ENCODE results near the gene GDE1.
A peak's percentile ranks its signal among the peaks of the same experiment; 100 is the strongest.

Gene GDE1

DNA sequence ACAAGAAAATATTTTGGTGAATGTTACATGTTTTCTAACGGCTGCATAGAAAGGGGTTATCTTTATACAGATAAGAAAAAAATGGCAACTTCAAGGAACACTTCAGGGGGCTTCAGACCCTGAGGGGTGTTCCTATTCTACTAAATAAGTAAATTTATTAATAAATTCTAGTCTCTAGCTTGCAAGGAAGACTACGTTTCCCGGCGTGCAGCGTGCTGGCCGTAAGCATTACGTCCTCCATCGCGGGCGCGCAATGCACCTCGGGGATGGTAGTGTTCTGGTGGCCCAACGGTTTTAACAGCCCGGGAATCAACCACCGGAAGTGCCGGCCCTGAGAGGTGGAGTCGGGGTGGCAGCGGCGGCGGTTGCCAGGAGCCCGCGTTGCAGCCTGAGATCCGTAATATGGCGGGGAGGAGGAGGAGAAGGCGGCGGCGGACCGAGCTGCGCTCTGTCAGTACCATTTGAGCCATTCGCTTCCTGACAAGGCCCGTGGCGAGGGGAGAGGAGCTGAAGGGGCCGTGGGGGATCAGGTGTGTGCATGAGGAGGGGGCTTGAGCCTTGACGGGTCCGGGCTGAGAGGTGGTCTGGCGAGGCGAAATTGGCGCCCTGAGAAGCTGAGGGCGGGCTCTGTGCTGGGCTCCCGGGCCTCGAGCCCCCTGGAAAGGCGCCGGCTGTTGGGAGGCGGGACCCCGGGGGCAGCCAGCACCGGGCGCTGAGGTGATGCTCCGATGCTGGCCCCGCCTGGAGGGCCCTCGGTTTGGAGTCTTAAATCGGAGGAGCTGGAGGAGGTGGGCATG lies 1.9 kb upstream of the GDE1 start, which contains the start of gene CCP110:
Gene CCP110, plus strand, starts transcription at position 384 of the 797 bp plus-strand sequence. CDS start 3,940 bp downstream, outside the sequence.
- peaks cover 4% of the 10 kb centered on the region; the same call in 1 of the 2 replicates for H3K4me1 ChIP-seq (ENCODE audit: control insufficient read depth, insufficient read depth, low read length)
- peak within 1 kb of the TSS; percentile 100 for H3K4me3 ChIP-seq (ENCODE audit: low read length)
- H3K36me3 ChIP-seq (ENCODE audit: control insufficient read depth, insufficient read depth, low read length) = no peaks in the 10 kb centered on the region
- H3K27me3 ChIP-seq (ENCODE audit: control insufficient read depth, insufficient read depth, low read length) = no peaks in the 10 kb centered on the region
- peak; percentile 82 for DNase-seq (ENCODE audit: low read depth, low spot score)
- WGBS (ENCODE audit: insufficient coverage, insufficient read length) = no CpG with 5 or more reads among the region's 51 CpGs
- no peaks in the 10 kb centered on the region for H3K9me3 ChIP-seq (ENCODE audit: control insufficient read depth, insufficient read depth, low read length)
- no peak within 1 kb of the TSS for H3K27ac ChIP-seq (ENCODE audit: low read length)

DNA sequence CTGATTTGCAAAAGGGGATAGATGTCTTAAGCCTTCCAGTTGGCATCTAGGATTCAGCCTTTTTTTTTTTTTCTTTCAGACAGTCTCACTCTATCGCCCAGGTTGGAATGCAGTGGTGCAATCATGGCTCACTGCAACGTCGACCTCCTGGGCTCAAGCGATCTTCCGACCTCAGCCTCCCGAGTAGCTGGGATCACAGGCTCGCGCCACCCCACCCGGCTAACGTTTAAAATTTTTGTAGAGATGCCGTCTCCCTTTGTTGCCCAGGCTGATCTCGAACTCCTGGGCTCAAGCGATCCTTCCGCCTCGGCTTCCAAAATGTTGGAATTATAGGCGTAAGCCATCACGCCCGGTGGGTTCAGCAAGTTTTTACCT lies 1.3 kb upstream of the GDE1 start:
- Histone ChIP-seq H3K9me3 (ENCODE audit: control insufficient read depth, insufficient read depth, low read length) (no peaks in the 10 kb centered on the region), H3K4me1 (ENCODE audit: control insufficient read depth, insufficient read depth, low read length) (peaks cover 4% of the 10 kb centered on the region; the same call in 1 of the 2 replicates), H3K4me3 (ENCODE audit: low read length) (no peak overlapping the region), H3K27ac (ENCODE audit: low read length) (no peak overlapping the region), H3K36me3 (ENCODE audit: control insufficient read depth, insufficient read depth, low read length) (no peaks in the 10 kb centered on the region), H3K27me3 (ENCODE audit: control insufficient read depth, insufficient read depth, low read length) (no peaks in the 10 kb centered on the region)
- WGBS (ENCODE audit: insufficient coverage, insufficient read length) = no CpG with 5 or more reads among the region's 18 CpGs
- no peak for DNase-seq (ENCODE audit: low read depth, low spot score)

DNA sequence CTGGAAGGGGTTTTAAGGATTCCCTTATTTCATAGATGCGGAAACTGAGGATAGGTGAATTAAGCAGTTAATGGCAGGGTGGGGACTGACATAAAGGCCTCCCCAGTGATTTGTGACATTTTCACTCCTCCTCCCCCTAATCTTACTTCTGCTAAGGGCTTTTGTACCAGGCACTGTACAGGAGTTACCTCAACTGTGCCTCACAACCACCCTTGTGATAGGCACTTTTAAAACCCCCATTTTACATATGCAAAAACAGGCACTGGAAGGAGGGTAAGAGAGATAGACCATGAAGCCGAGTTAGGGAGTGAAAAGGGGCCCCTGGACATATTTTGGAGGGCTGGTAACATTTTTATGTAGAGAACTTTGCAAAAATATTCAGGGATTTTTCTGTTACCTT lies 862 bp upstream of the GDE1 start:
- DNase-seq (ENCODE audit: low read depth, low spot score) = no peak
- H3K36me3 ChIP-seq (ENCODE audit: control insufficient read depth, insufficient read depth, low read length) = no peaks in the 10 kb centered on the region
- H3K9me3 ChIP-seq (ENCODE audit: control insufficient read depth, insufficient read depth, low read length) = no peaks in the 10 kb centered on the region
- no peak overlapping the region for H3K4me3 ChIP-seq (ENCODE audit: low read length)
- no peak overlapping the region for H3K27ac ChIP-seq (ENCODE audit: low read length)
- no peaks in the 10 kb centered on the region for H3K27me3 ChIP-seq (ENCODE audit: control insufficient read depth, insufficient read depth, low read length)
- WGBS (ENCODE audit: insufficient coverage, insufficient read length) = no CpG with 5 or more reads among the region's 2 CpGs
- H3K4me1 ChIP-seq (ENCODE audit: control insufficient read depth, insufficient read depth, low read length) = peaks cover 4% of the 10 kb centered on the region; the same call in 1 of the 2 replicates

- Histone ChIP-seq H3K9me3 (ENCODE audit: control insufficient read depth, insufficient read depth, low read length) (no peaks in the 10 kb centered on the region), H3K27ac (ENCODE audit: low read length) (no peak overlapping the region), H3K4me3 (ENCODE audit: low read length) (no peak overlapping the region), H3K27me3 (ENCODE audit: control insufficient read depth, insufficient read depth, low read length) (no peaks in the 10 kb centered on the region), H3K4me1 (ENCODE audit: control insufficient read depth, insufficient read depth, low read length) (peaks cover 4% of the 10 kb centered on the region; the same call in 1 of the 2 replicates), H3K36me3 (ENCODE audit: control insufficient read depth, insufficient read depth, low read length) (no peaks in the 10 kb centered on the region)
- DNase-seq (ENCODE audit: low read depth, low spot score) = no peak
- no CpG with 5 or more reads among the region's 5 CpGs for WGBS (ENCODE audit: insufficient coverage, insufficient read length)
Measured at GRCh38 chr16:19522397-19522732, 467 bp upstream of the GDE1 start.

- Histone ChIP-seq H3K27me3 (ENCODE audit: control insufficient read depth, insufficient read depth, low read length) (no peaks in the 10 kb centered on the region), H3K4me1 (ENCODE audit: control insufficient read depth, insufficient read depth, low read length) (peaks cover 4% of the 10 kb centered on the region; the same call in 1 of the 2 replicates), H3K9me3 (ENCODE audit: control insufficient read depth, insufficient read depth, low read length) (no peaks in the 10 kb centered on the region), H3K4me3 (ENCODE audit: low read length) (peak overlapping the region; percentile 77; the same call in 1 of the 2 replicates), H3K36me3 (ENCODE audit: control insufficient read depth, insufficient read depth, low read length) (peaks cover 6% of the 10 kb centered on the region; the same call in 1 of the 2 replicates), H3K27ac (ENCODE audit: low read length) (no peak overlapping the region)
- no CpG with 5 or more reads among the region's 8 CpGs for WGBS (ENCODE audit: insufficient coverage, insufficient read length)
- no peak for DNase-seq (ENCODE audit: low read depth, low spot score)
Measured at GRCh38 chr16:19520861-19521331, 1.0 kb downstream of the GDE1 start.

GRCh38 chr16:19518388-19518787 lies 3.5 kb downstream of the GDE1 start:
- DNase-seq (ENCODE audit: low read depth, low spot score) = no peak
- H3K27me3 ChIP-seq (ENCODE audit: control insufficient read depth, insufficient read depth, low read length) = no peaks in the 10 kb centered on the region
- H3K4me3 ChIP-seq (ENCODE audit: low read length) = no peak overlapping the region
- peaks cover 4% of the 10 kb centered on the region; the same call in 1 of the 2 replicates for H3K4me1 ChIP-seq (ENCODE audit: control insufficient read depth, insufficient read depth, low read length)
- H3K9me3 ChIP-seq (ENCODE audit: control insufficient read depth, insufficient read depth, low read length) = no peaks in the 10 kb centered on the region
- H3K27ac ChIP-seq (ENCODE audit: low read length) = no peak overlapping the region
- WGBS (ENCODE audit: insufficient coverage, insufficient read length) = no CpG with 5 or more reads among the region's 2 CpGs
- H3K36me3 ChIP-seq (ENCODE audit: control insufficient read depth, insufficient read depth, low read length) = peaks cover 8% of the 10 kb centered on the region; the same call in 1 of the 2 replicates

DNA sequence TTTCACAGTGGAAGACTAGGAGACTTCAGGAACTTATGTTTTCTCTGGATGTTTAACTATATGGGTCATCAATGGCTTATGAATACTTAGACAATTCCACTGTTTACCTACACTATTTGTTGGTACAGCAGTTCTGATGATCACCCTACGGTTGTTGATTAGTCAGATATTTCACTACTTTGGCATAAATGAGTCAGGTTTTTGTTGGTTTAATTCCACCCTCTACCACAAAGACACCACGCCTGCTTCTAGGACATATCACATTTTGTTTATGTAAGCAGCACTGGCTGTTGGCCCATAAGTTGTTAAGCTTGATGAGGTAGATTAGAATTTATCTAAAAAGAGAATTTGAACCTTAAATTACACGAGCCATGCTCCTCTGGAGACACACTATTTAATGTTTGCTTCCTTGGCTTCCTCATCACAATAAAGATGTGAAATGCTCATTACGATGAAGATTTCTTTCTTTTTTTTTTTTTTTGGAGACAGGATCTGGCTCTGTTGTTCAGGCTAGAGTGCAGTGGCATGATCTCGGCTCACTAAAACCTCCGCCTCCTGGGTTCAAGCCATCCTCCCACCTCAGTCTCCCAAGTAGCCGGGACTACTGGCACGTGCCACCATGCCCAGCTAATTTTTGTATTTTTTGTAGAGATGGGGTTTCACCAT lies 4.3 kb downstream of the GDE1 start:
- H3K36me3 ChIP-seq (ENCODE audit: control insufficient read depth, insufficient read depth, low read length) = peaks cover 8% of the 10 kb centered on the region; the same call in 1 of the 2 replicates
- WGBS (ENCODE audit: insufficient coverage, insufficient read length) = no CpG with 5 or more reads among the region's 8 CpGs
- no peaks in the 10 kb centered on the region for H3K27me3 ChIP-seq (ENCODE audit: control insufficient read depth, insufficient read depth, low read length)
- H3K4me3 ChIP-seq (ENCODE audit: low read length) = no peak overlapping the region
- H3K9me3 ChIP-seq (ENCODE audit: control insufficient read depth, insufficient read depth, low read length) = no peaks in the 10 kb centered on the region
- H3K4me1 ChIP-seq (ENCODE audit: control insufficient read depth, insufficient read depth, low read length) = peaks cover 3% of the 10 kb centered on the region; the same call in 1 of the 2 replicates
- no peak overlapping the region for H3K27ac ChIP-seq (ENCODE audit: low read length)
- DNase-seq (ENCODE audit: low read depth, low spot score) = no peak

DNA sequence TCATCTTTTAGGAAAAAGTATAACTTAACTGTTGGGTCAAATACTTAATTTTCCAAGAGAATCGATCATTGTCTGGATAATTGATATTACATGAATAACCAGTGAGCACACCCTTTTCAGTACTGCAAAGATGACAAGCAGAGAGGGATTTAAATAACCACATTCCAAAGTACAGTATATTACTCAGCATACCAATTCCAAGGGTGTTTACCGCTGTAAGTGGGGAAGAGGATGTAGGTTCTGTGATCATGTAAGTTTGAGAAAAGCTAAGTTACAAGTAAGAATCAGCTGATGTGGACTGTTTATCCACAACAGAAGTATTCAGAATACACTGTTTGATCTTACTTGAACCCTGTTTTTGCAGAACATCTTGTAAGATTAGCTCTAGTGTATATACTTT lies 6.1 kb downstream of the GDE1 start:
- no peak overlapping the region for H3K4me3 ChIP-seq (ENCODE audit: low read length)
- no peaks in the 10 kb centered on the region for H3K4me1 ChIP-seq (ENCODE audit: control insufficient read depth, insufficient read depth, low read length)
- no peaks in the 10 kb centered on the region for H3K9me3 ChIP-seq (ENCODE audit: control insufficient read depth, insufficient read depth, low read length)
- peaks cover 8% of the 10 kb centered on the region; the same call in 1 of the 2 replicates for H3K36me3 ChIP-seq (ENCODE audit: control insufficient read depth, insufficient read depth, low read length)
- no peaks in the 10 kb centered on the region for H3K27me3 ChIP-seq (ENCODE audit: control insufficient read depth, insufficient read depth, low read length)
- WGBS (ENCODE audit: insufficient coverage, insufficient read length) = no CpG with 5 or more reads among the region's 2 CpGs
- DNase-seq (ENCODE audit: low read depth, low spot score) = no peak
- H3K27ac ChIP-seq (ENCODE audit: low read length) = no peak overlapping the region

GRCh38 chr16:19513377-19514053 lies 8.4 kb downstream of the GDE1 start:
- WGBS (ENCODE audit: insufficient coverage, insufficient read length) = no CpG with 5 or more reads among the region's 4 CpGs
- H3K36me3 ChIP-seq (ENCODE audit: control insufficient read depth, insufficient read depth, low read length) = peaks cover 8% of the 10 kb centered on the region; the same call in 1 of the 2 replicates
- no peak overlapping the region for H3K4me3 ChIP-seq (ENCODE audit: low read length)
- H3K27ac ChIP-seq (ENCODE audit: low read length) = no peak overlapping the region
- DNase-seq (ENCODE audit: low read depth, low spot score) = no peak
- H3K4me1 ChIP-seq (ENCODE audit: control insufficient read depth, insufficient read depth, low read length) = no peaks in the 10 kb centered on the region
- no peaks in the 10 kb centered on the region for H3K9me3 ChIP-seq (ENCODE audit: control insufficient read depth, insufficient read depth, low read length)
- H3K27me3 ChIP-seq (ENCODE audit: control insufficient read depth, insufficient read depth, low read length) = no peaks in the 10 kb centered on the region

GRCh38 chr16:19512297-19512696 lies 9.6 kb downstream of the GDE1 start:
- no peak for DNase-seq (ENCODE audit: low read depth, low spot score)
- no peaks in the 10 kb centered on the region for H3K9me3 ChIP-seq (ENCODE audit: control insufficient read depth, insufficient read depth, low read length)
- H3K36me3 ChIP-seq (ENCODE audit: control insufficient read depth, insufficient read depth, low read length) = peaks cover 8% of the 10 kb centered on the region; the same call in 1 of the 2 replicates
- H3K4me3 ChIP-seq (ENCODE audit: low read length) = no peak overlapping the region
- H3K27ac ChIP-seq (ENCODE audit: low read length) = no peak overlapping the region
- no peaks in the 10 kb centered on the region for H3K27me3 ChIP-seq (ENCODE audit: control insufficient read depth, insufficient read depth, low read length)
- H3K4me1 ChIP-seq (ENCODE audit: control insufficient read depth, insufficient read depth, low read length) = no peaks in the 10 kb centered on the region

Data from iPS DF 6.9 (cell line).